B cell (primary cell): ENCODE data around the gene CREB3L1. TPM values are rescaled to one million over a fixed set of nuclear protein-coding genes. Genes with fewer than 3 reads are reported as not detected.

Experiments
- ATAC-seq: fragments of 200-7000 bp; cut with Tn5 transposase; one replicate; pipeline ENCODE4 v1.10.0; 2021; ENCODE audit warnings: low read depth, mild to moderate bottlenecking, moderate number of reproducible peaks, moderate library complexity
- CTCF ChIA-PET: fragments of 350-600 bp; sonication (Branson Sonifier 250); formaldehyde crosslinking; loops from one replicate; lab custom pipeline; 2021; ENCODE audit warnings: antibody characterized with exemption, inconsistent platforms; lab: Charles Lee
- POLR2A ChIA-PET: fragments of 350-600 bp; sonication (Branson Sonifier 250); formaldehyde crosslinking; loops from one replicate; lab custom pipeline; 2021; ENCODE audit warnings: antibody characterized with exemption; lab: Charles Lee
- DNase-seq: peaks from one replicate; pipeline ENCODE4 v3.0.0; 2013
- H2AFZ ChIP-seq: 2 replicates; pipeline ENCODE4 v1.6.1; 2012; ENCODE audit warnings: mild to moderate bottlenecking, low read depth, low read length; ENCODE audit not compliant: insufficient read depth, poor library complexity, severe bottlenecking
- H3K27ac ChIP-seq, 2 donors: 1 replicate in 1 of 2; 2 replicates in 1 of 2; pipeline ENCODE4 v1.5.1; 2012 to 2013; ENCODE audit warnings: low read length in 2 of 2, mild to moderate bottlenecking in 2 of 2, moderate library complexity in 1 of 2
- H3K27me3 ChIP-seq, 4 experiments: fragments of 200-600 bp in 1 of 4; sonication (generic) in 1 of 4; replicated peaks in 1 of 4; 1 replicate in 2 of 4; 2 replicates in 2 of 4; pipeline versions ENCODE4 v1.6.1 to v1.7.0; 2013 to 2016; ENCODE audit warnings: low read length in 3 of 4, mild to moderate bottlenecking in 2 of 4, mixed read lengths in 1 of 4, moderate library complexity in 1 of 4; ENCODE audit not compliant: insufficient read depth in 4 of 4, control insufficient read depth in 3 of 4; ENCODE audit errors: control extremely low read depth in 1 of 4
- H3K36me3 ChIP-seq, 2 experiments: replicated peaks in 1 of 2; 1 replicate in 1 of 2; 2 replicates in 1 of 2; pipeline versions ENCODE4 v1.6.1 to v1.7.1; 2013; ENCODE audit warnings: low read length in 1 of 2; ENCODE audit not compliant: insufficient read depth in 2 of 2, control insufficient read depth in 1 of 2; ENCODE audit errors: control extremely low read depth in 1 of 2, extremely low read depth in 1 of 2
- H3K4me1 ChIP-seq, 2 donors: fragments of 200-600 bp in 1 of 2; sonication (generic) in 1 of 2; 1 replicate in 1 of 2; 2 replicates in 1 of 2; pipeline versions ENCODE4 v1.5.1 to v1.6.1; 2013 to 2017; ENCODE audit warnings: low read length in 2 of 2; ENCODE audit not compliant: control insufficient read depth in 2 of 2, insufficient read depth in 2 of 2
- H3K4me2 ChIP-seq: replicated peaks from 2 replicates; pipeline ENCODE3; 2012; ENCODE audit warnings: mild to moderate bottlenecking, low read depth, low read length; ENCODE audit not compliant: poor library complexity, severe bottlenecking
- H3K4me3 ChIP-seq, 5 experiments: fragments of 200-600 bp in 1 of 5; sonication (generic) in 1 of 5; 1 replicate in 3 of 5; 2 replicates in 2 of 5; pipeline versions ENCODE4 v1.5.1 to v1.7.0; 2011 to 2016; ENCODE audit warnings: low read length in 4 of 5, mild to moderate bottlenecking in 4 of 5, low read depth in 2 of 5, control low read depth in 1 of 5, moderate library complexity in 1 of 5; ENCODE audit not compliant: insufficient read depth in 1 of 5; ENCODE audit errors: control extremely low read depth in 1 of 5, extremely low read depth in 1 of 5
- H3K79me2 ChIP-seq: fragments of 200-600 bp; sonication (generic); one replicate; pipeline ENCODE4 v1.6.0; 2016; ENCODE audit warnings: low read length; ENCODE audit not compliant: control insufficient read depth, insufficient read depth
- H3K9ac ChIP-seq: fragments of 200-600 bp; sonication (generic); 2 replicates; pipeline ENCODE4 v1.6.1; 2017; ENCODE audit warnings: mild to moderate bottlenecking, low read length, moderate library complexity
- H3K9me3 ChIP-seq, 3 donors: one replicate each; pipeline versions ENCODE4 v1.6.1 to v1.7.1; 2013; ENCODE audit warnings: low read length in 2 of 3; ENCODE audit not compliant: control insufficient read depth in 2 of 3, insufficient read depth in 1 of 3; ENCODE audit errors: control extremely low read depth in 1 of 3
- H4K20me1 ChIP-seq: 2 replicates; pipeline ENCODE4 v1.6.0; 2012; ENCODE audit warnings: mild to moderate bottlenecking, low read length; ENCODE audit not compliant: insufficient read depth, control insufficient read depth, poor library complexity, severe bottlenecking
- H3K27ac Mint-ChIP-seq: one replicate; pipeline ENCODE4 v1.8.0; 2021; ENCODE audit warnings: mixed read lengths
- H3K27me3 Mint-ChIP-seq: one replicate; pipeline ENCODE4 v1.8.0; 2021; ENCODE audit warnings: mixed read lengths
- H3K4me1 Mint-ChIP-seq: one replicate; pipeline ENCODE4 v1.8.0; 2021; ENCODE audit warnings: mixed read lengths
- H3K4me3 Mint-ChIP-seq: one replicate; pipeline ENCODE4 v1.8.0; 2021; ENCODE audit warnings: mixed read lengths
- H3K9me3 Mint-ChIP-seq: one replicate; pipeline ENCODE4 v1.8.0; 2022; ENCODE audit warnings: mixed read lengths; ENCODE audit not compliant: insufficient read depth
- EZH2 ChIP-seq: IDR thresholded peaks from 2 replicates; pipeline ENCODE4 v1.6.1; 2012; ENCODE audit warnings: borderline replicate concordance, low read depth, mild to moderate bottlenecking, moderate library complexity, low read length; ENCODE audit not compliant: insufficient read depth, poor library complexity, severe bottlenecking
- WGBS: methylation state at CpG from one replicate; pipeline ENCODE4 v1.1.5; 2013; ENCODE audit warnings: missing lambda C conversion rate; ENCODE audit not compliant: insufficient coverage; 5-methylcytosine and 5-hydroxymethylcytosine counted together
- intact Hi-C: fragments of 100-400 bp; cut with micrococcal nuclease; formaldehyde crosslinking; loops from one replicate; pipeline ENCODE4 v1.10.0; 2022
- polyA plus RNA-seq: library from polyadenylated mRNA; depleted of rRNA; stranded (reverse); fragments of >200 nt; gene quantifications from 2 replicates; pipeline ENCODE4 v1.2.3, GENCODE V29; 2012
- total RNA-seq, 2 donors: library from RNA; stranded (reverse); fragments of 120-200 nt in 1 of 2; gene quantifications; 1 replicate in 1 of 2; 2 replicates in 1 of 2; pipeline versions ENCODE4 v1.2.3 to v1.2.4, GENCODE V29; 2013 to 2022
- TF ChIP-seq, protein P1 (sequence below): fragments of 200-600 bp; IDR thresholded peaks from one replicate; pipeline ENCODE4 v1.8.0; 2022; ENCODE audit warnings: antibody characterized with exemption, mild to moderate bottlenecking

The CREB3L1 gene
- total and polyA plus RNA-seq, 2 donors (not counting 1 experiment from before 2014, with no cell fraction given): not detected

- peaks cover 5% of the 10 kb centered on the region for H4K20me1 ChIP-seq
- peaks cover 0 to 10% (median 3%) of the 10 kb centered on the region in 3 donors for H3K9me3 ChIP-seq
- Mint-ChIP-seq H3K4me1 (peaks cover 35% of the 10 kb centered on the region), H3K9me3 (no peaks in the 10 kb centered on the region), H3K27me3 (peaks cover 56% of the 10 kb centered on the region), H3K27ac (no peak overlapping the region), H3K4me3 (peak overlapping the region; percentile 75)
- ChIA-PET CTCF (interaction anchor here (0.6 to 3.7 kb wide), 13 partner anchors 11 to 321 kb away, joined by 3 to 50 read pairs (median 4); no protein-coding TSS in a partner anchor), POLR2A (no interaction called here)
- H3K4me2 ChIP-seq: peak overlapping the region; percentile 83
- peak; percentile 81 for ATAC-seq
- H3K4me1 ChIP-seq: peaks cover 30 to 31% of the 10 kb centered on the region in 2 donors
- no peaks in the 10 kb centered on the region for H3K36me3 ChIP-seq
- H3K4me3 ChIP-seq: peak overlapping the region in 2 of 5 experiments; percentile 25
- TF ChIP-seq, protein P1, sequence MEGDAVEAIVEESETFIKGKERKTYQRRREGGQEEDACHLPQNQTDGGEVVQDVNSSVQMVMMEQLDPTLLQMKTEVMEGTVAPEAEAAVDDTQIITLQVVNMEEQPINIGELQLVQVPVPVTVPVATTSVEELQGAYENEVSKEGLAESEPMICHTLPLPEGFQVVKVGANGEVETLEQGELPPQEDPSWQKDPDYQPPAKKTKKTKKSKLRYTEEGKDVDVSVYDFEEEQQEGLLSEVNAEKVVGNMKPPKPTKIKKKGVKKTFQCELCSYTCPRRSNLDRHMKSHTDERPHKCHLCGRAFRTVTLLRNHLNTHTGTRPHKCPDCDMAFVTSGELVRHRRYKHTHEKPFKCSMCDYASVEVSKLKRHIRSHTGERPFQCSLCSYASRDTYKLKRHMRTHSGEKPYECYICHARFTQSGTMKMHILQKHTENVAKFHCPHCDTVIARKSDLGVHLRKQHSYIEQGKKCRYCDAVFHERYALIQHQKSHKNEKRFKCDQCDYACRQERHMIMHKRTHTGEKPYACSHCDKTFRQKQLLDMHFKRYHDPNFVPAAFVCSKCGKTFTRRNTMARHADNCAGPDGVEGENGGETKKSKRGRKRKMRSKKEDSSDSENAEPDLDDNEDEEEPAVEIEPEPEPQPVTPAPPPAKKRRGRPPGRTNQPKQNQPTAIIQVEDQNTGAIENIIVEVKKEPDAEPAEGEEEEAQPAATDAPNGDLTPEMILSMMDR: peak; percentile 98
- no peak for TF ChIP-seq EZH2
- peak overlapping the region; percentile 54 for H3K9ac ChIP-seq
- peak overlapping the region; percentile 73 for H2AFZ ChIP-seq
- H3K27me3 ChIP-seq: peaks cover 0 to 48% (median 26%) of the 10 kb centered on the region in 4 experiments
- WGBS: 5% methylated on average over 42 of the region's 46 CpGs
- intact Hi-C loops: loop anchor here (1.0 to 2.0 kb wide), 4 partner anchors 69 to 300 kb away; no protein-coding TSS in a partner anchor
- H3K27ac ChIP-seq: no peak overlapping the region
- H3K79me2 ChIP-seq: no peaks in the 10 kb centered on the region
- peak; percentile 86 for DNase-seq
Measured at GRCh38 chr11:46238967-46239800, 38.3 kb upstream of the CREB3L1 start.

GRCh38 chr11:46239801-46240061 is 37.7 kb upstream of the CREB3L1 start:
- TF ChIP-seq EZH2: no peak
- TF ChIP-seq, protein P1: no peak
- Histone ChIP-seq H3K27me3 (peaks cover 0 to 50% (median 25%) of the 10 kb centered on the region in 4 experiments), H3K9me3 (peaks cover 0 to 10% (median 3%) of the 10 kb centered on the region in 3 donors), H3K79me2 (no peaks in the 10 kb centered on the region), H3K36me3 (no peaks in the 10 kb centered on the region), H2AFZ (no peak overlapping the region), H3K27ac (no peak overlapping the region), H3K4me3 (no peak overlapping the region), H3K4me1 (peaks cover 30 to 31% of the 10 kb centered on the region in 2 donors), H4K20me1 (peaks cover 5% of the 10 kb centered on the region), H3K9ac (no peak overlapping the region), H3K4me2 (no peak overlapping the region)
- DNase-seq (no peak), ATAC-seq (no peak)
- ChIA-PET POLR2A (no interaction called here), CTCF (interaction anchor here (1.0 to 3.7 kb wide), 9 partner anchors 10 to 128 kb away, joined by 3 to 50 read pairs (median 7); no protein-coding TSS in a partner anchor)
- 85% methylated on average over 2 of the region's 4 CpGs for WGBS
- intact Hi-C loops: loop anchor here (1.0 to 2.0 kb wide), 4 partner anchors 69 to 299 kb away; no protein-coding TSS in a partner anchor
- no peaks in the 10 kb centered on the region for H3K9me3 Mint-ChIP-seq
- H3K27me3 Mint-ChIP-seq: peaks cover 56% of the 10 kb centered on the region
- H3K4me3 Mint-ChIP-seq: no peak overlapping the region
- H3K27ac Mint-ChIP-seq: no peak overlapping the region
- H3K4me1 Mint-ChIP-seq: peaks cover 36% of the 10 kb centered on the region
